ENCODE data around the gene OR2T12.
"Not testable (repeated sequence)": the region's sequence is repeated elsewhere in the genome, so short reads cannot be mapped to it uniquely, and the experiment has no call there.

OR2T12 gene
- 0 reads per million in 2 experiments for total RNA-seq

GRCh38 chr1:248303324-248303723 is at the start of gene OR2T12:
Gene OR2T12 (minus strand): TSS chr1:248303424. CDS start chr1:248295578, 7,846 bp downstream.
- DNase-seq (ENCODE audit: low read depth): no peak

- DNase-seq (ENCODE audit: low read depth): no peak
These were observed 45.3 kb upstream of the OR2T12 start, which contains the start of gene OR14C36 for GRCh38 chr1:248348475-248348874. Gene OR14C36 (plus strand): TSS chr1:248348775. CDS start chr1:248348775, 0 bp downstream.

GRCh38 chr1:248343451-248343850 is 40.2 kb upstream of the OR2T12 start:
- no peak for DNase-seq (ENCODE audit: low read depth)

GRCh38 chr1:248324468-248324867 is 21.2 kb upstream of the OR2T12 start, which contains the start of gene OR2M7:
Gene OR2M7 (minus strand): TSS chr1:248324568. CDS start chr1:248324568, 0 bp downstream.
- no peak for DNase-seq (ENCODE audit: low read depth)

GRCh38 chr1:248316796-248317195 is 13.6 kb upstream of the OR2T12 start:
- no peak for DNase-seq (ENCODE audit: low read depth)

GRCh38 chr1:248306740-248307139 is 3.5 kb upstream of the OR2T12 start:
- DNase-seq (ENCODE audit: low read depth): not testable (repeated sequence)

- DNase-seq (ENCODE audit: low read depth): no peak
These were observed 2.9 kb upstream of the OR2T12 start for GRCh38 chr1:248306103-248306502.

GRCh38 chr1:248305672-248306071 is 2.4 kb upstream of the OR2T12 start:
- DNase-seq (ENCODE audit: low read depth): not testable (repeated sequence)

- DNase-seq (ENCODE audit: low read depth): no peak
These were observed 14.8 kb downstream of the OR2T12 start for GRCh38 chr1:248288391-248288790.

- DNase-seq (ENCODE audit: low read depth): no peak
These were observed 25.3 kb downstream of the OR2T12 start, which contains the start of gene OR2T33 for GRCh38 chr1:248277876-248278275. Gene OR2T33 (minus strand): TSS chr1:248277976. CDS start chr1:248273814, 4,162 bp downstream.

- not testable (repeated sequence) for DNase-seq (ENCODE audit: low read depth)
These were observed 30.0 kb downstream of the OR2T12 start for GRCh38 chr1:248273225-248273624.

- DNase-seq (ENCODE audit: low read depth): no peak
These were observed 35.0 kb downstream of the OR2T12 start for GRCh38 chr1:248268178-248268577.

GRCh38 chr1:248259309-248259708 is 43.9 kb downstream of the OR2T12 start:
- DNase-seq (ENCODE audit: low read depth): not testable (repeated sequence)

- DNase-seq (ENCODE audit: low read depth): no peak
These were observed 60.0 kb downstream of the OR2T12 start for GRCh38 chr1:248243204-248243603.
